Stimulated activated CD4-positive, alpha-beta T cell treated with anti-CD3 and anti-CD28 coated beads, Interleukin-4, amount 100 ng/mL, for 24 hours (primary cell): ENCODE data around the gene SLC4A4.

Source experiments
- DNase-seq: peaks from one replicate; pipeline ENCODE4 v3.0.0-alpha.2; 2020

SLC4A4 gene

DNA sequence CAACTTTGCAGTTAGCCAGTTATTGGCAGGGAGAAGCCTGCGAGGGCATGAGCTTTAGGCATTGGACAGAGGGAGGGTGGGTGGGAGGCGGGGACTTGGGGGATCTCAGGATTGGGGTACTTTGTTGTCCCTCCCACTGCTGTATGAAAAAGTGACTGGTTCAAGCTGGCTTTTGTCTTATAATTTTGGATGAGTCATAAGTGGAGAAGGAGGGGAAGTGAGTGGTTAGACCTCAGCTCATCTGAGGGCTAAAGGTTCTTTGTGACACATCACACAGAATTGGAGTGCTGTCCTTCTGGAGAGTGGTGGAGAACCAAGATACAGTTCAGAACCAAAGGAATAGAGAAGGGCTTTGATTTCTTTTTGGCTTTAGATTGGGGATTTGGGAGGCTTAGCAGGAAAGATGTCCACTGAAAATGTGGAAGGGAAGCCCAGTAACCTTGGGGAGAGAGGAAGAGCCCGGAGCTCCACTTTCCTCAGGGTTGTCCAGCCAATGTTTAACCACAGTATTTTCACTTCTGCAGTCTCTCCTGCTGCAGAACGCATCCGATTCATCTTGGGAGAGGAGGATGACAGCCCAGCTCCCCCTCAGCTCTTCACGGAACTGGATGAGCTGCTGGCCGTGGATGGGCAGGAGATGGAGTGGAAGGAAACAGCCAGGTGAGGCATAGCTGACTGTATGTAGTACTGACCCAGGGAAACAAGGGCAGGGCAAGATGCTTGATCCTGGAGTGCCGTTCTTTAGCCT, at the start of gene SLC4A4:
SLC4A4 (plus strand) TSS at position 175 of the 748 bp plus-strand sequence.
- no peak for DNase-seq

DNA sequence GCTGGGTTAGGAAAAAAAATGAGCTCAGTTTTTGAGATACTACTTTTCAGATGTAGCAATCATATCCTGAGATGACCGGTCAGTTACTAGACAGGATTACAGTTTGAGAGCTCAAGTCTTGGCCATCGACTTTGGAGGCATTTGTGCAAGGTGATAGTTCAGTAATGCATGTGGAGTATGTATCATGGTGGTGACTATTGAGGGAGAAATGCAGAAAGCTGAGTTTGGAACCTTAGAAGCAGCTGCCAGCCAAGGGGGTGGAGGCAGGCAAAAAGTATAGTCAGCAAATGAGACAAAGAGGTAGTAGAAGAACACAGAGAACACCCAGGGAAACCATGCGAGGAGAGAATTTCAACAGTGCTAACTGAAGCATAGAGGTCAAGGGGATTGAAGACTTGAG, 48.7 kb upstream of the SLC4A4 start:
- no peak for DNase-seq

DNA sequence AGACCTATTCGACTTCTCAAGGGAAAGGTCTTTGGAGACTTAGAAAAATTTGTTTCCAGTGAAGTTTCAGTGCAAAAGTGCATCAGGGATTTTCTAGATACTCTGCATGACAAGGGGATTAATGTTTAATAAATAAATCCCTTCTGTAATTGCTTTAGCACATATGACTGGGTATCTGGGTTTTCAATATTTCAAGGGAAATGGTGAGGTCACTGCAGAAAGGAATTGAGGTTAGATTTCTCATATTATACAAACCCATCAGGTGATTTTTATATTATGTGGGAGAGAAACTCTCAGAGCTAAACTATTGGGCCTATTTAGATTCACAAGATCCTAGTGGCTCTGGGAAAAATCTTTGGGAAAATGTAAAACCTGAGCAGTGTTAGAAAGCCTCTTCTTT, 48.3 kb upstream of the SLC4A4 start:
- no peak for DNase-seq

GRCh38 chr4:71292228-71292627, 46.6 kb upstream of the SLC4A4 start:
- no peak for DNase-seq

DNA sequence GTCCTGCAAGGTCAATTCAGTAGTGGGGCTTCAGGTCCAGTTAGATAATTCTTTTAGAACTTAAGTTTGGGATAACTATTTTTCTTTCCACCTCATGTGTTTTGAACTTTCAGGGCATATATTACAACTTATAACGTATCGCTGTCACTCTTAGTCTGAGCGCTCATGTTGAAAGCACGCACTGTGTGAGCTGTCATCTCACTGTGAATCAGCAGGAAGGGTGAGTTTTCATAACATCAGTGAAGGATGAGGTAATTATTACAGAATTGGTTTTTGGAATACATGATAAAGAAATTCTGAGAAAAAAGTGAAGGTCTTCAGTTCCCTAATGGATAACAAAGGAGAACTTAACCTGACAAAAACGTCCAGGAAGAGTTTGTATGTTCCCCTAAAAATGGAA, 45.1 kb upstream of the SLC4A4 start:
- no peak for DNase-seq

GRCh38 chr4:71294301-71294700, 44.5 kb upstream of the SLC4A4 start:
- no peak for DNase-seq

GRCh38 chr4:71296945-71297344, 41.9 kb upstream of the SLC4A4 start:
- no peak for DNase-seq

- DNase-seq: no peak
Observed at GRCh38 chr4:71300362-71300761, 38.5 kb upstream of the SLC4A4 start.

DNA sequence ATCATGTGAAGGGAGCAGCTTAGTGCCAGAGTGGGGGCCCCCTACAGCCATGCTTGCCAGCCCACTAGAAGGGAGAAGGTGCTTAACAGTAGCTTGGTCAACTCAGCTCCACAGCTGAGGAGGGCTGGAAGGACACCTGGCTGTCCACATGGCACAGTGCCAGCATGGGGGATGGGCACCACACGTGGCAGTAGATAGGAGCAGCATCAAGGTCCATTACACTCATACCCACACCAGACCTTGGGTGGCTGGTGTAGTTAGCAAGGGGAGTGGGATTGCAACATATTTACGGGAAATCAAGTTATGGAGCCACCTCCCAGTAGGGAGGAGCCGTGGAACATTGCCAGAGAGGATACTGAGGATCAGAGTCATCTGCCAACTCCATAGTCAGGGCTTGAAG, 37.9 kb upstream of the SLC4A4 start:
- no peak for DNase-seq

DNA sequence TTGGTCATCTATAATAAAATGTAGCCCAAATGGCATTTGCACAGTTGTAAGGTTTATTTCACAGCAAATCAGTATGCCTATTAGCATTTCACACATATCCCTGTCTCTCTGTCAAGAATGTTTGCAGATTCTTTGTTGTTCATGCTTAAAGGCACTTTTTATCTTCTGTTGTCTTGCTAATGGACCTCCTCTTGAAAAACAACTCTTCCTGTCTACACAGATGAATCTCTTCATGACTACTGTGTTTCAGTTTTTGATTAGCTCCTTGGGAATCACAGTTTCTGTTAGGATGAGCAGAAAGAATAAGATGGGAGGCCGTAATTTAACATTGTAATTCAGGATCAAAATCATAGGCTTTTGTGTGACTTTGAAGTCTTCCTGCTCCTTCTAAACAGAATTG, 35.5 kb upstream of the SLC4A4 start:
- DNase-seq: no peak

GRCh38 chr4:71303850-71304249, 35.0 kb upstream of the SLC4A4 start:
- no peak for DNase-seq

GRCh38 chr4:71304289-71304850, 34.5 kb upstream of the SLC4A4 start:
- DNase-seq: no peak

DNA sequence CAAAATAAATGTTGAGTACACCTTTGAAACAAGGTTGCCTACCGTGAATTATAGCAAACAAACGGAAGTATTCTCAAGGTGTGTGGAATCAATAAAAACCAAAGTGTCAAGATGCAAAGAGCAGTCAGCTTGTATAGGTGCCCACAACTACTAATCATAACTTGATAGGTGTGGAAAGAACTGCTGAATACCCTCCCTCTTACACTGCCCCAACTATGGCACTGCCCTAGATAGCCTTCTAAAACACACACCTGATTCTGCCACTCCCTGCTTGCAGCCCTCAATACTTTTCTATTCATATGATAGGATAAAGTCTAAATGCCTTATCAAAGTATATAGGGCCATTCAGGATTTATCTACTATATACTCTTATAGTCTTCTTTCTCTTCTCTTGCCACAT, 31.1 kb upstream of the SLC4A4 start:
- DNase-seq: no peak

- DNase-seq: no peak
Observed at GRCh38 chr4:71322425-71322824, 16.4 kb upstream of the SLC4A4 start.

DNA sequence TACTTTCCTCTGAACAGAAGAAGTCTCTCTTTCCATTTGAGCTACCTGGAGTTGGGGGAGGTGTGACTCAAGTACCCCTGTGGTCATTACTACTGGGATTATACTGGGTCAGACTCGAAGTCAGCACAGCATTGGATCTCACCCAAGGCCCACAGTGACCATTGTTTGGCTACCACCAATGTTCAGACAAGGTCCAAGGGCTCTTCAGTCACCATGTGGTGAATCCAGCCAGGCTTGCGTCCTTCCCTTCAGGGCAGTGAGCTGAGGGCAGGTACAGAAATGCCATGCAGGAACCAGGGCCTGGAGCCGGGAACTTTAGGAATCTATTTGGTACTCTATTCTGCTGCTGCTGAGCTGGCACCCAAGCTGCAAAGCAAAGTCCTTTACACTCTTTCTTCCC, 5.5 kb upstream of the SLC4A4 start:
- DNase-seq: no peak

DNA sequence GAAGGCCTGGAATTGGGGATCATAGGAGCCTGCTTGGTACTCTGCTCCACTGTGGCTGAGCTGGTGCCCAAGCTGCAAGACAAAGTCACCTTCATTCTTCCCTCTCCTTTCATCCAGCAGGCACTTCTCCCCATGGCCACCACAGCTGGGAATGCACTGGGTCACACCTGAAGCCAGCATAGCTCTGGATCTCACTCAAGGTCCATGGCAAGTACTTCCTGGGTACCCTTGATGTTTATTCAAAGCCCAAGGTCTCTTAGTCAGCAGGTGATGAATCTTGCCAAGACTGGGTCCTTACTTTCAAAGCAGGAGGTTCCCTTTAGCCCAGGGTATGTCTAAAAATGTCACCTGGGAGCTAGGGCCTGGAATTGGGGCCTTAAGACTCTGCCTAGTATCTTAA, 4.9 kb upstream of the SLC4A4 start:
- DNase-seq: no peak

GRCh38 chr4:71334465-71334882, 4.3 kb upstream of the SLC4A4 start:
- DNase-seq: no peak

GRCh38 chr4:71343670-71344466, 5.0 kb downstream of the SLC4A4 start:
- DNase-seq: no peak

DNA sequence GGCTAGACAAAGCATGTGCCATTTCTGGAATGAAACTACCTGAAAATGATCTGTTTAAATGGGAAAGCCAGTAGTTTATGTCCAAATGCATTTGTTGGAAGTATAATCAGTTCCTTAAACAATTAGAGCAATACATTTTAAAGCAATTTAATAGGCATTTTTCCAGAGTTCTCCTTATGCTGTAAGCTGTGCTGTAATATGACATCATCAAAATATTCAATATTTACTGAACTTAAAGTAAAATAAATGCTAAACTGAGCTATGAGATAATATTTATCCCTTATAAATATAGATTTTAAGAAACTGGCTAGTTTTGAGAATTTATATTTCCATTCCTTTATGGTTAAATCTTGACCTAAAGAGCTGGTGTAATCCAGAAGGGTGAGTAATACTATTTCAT, 7.9 kb downstream of the SLC4A4 start:
- no peak for DNase-seq

DNA sequence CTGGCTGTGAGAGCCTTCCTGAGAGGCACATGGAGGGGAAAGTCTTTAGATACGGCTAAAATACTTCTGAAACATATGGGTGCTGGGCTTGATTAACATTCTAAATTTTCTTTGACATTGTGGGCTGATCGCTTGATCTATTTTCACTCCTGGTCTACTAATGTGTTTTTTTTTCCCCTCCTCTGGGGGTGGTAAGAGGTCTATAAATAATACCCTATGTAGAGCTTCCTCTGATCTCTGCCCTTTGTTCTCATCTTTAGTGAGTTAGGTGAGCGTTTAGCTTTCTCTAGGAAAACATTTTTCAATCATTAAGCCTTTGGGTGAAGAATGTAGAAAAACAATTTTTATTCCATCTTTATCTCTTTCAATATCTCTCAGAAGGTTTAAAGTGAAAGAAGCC, 9.8 kb downstream of the SLC4A4 start:
- DNase-seq: no peak

DNA sequence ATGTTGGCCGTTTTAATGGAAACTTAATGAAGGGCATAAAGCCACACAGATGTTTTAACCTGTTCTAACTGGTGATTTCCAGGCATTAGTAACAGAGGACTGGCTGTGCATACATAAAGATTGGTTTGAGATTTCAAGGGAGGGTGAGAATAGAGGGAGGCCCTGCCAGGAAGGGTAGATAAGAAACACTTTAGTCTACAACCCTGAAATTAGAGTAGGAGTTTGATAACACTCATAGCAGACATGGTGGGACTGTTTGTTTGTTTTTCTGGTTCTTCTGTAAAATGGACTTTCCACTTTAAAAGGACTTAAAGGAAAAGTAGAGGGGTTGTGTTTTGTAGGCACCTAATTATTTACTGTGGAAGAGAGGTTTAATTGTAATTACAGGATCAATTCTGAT, 16.2 kb downstream of the SLC4A4 start:
- DNase-seq: no peak

GRCh38 chr4:71355971-71356370, 17.2 kb downstream of the SLC4A4 start:
- DNase-seq: no peak

DNA sequence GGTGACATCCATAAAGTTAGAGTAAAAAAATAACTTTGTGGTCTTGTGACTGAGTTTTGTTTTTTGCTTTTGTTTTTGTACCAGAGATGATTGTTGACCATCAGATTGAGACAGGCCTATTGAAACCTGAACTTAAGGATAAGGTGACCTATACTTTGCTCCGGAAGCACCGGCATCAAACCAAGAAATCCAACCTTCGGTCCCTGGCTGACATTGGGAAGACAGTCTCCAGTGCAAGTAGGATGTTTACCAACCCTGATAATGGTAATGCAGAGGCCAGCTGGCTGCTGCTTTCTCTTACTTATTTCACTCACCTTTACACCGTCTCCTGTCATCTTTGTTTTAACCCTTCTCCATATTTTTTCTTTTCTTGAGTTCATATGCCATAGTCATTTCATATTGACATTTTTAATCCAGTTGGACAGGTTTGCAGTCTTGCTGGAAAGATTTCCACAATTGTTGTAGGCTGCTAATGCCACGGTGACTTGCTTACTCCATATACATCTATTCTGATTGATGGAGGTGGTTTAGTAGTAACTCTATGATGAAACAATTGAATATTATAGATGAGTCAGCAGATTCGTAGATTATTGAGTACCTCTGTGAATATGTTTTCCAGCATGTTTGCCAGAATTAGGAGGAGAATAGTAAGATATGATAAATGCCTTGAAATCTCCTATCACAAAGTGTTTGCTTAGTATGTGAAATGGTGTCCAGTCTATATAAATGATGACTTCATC, 18.3 kb downstream of the SLC4A4 start:
- no peak for DNase-seq
